ENCODE results near the gene NPY. TPM values are rescaled to one million over a fixed set of nuclear protein-coding genes. Genes with fewer than 3 reads are reported as not detected.

Gene NPY
- total RNA-seq, 1 donor: not detected

GRCh38 chr7:24271938-24272337 lies 12.1 kb upstream of the NPY start:
- H3K27me3 ChIP-seq (ENCODE audit: insufficient read depth, low read length): no peaks in the 10 kb centered on the region
- DNase-seq (ENCODE audit: insufficient read length, low spot score, missing footprints): no peak
- no peaks in the 10 kb centered on the region for H3K79me2 ChIP-seq (ENCODE audit: insufficient read depth, low read length)
- no peak overlapping the region for H3K27ac ChIP-seq (ENCODE audit: low read depth, low read length)
- no peak overlapping the region for H2AFZ ChIP-seq (ENCODE audit: low read length)
- H3K4me2 ChIP-seq (ENCODE audit: insufficient read depth, low read length): no peak overlapping the region
- H4K20me1 ChIP-seq (ENCODE audit: insufficient read depth, low read length): no peaks in the 10 kb centered on the region
- H3K9me3 ChIP-seq (ENCODE audit: low read depth, low read length): no peaks in the 10 kb centered on the region
- H3K36me3 ChIP-seq (ENCODE audit: insufficient read depth, low read length): no peaks in the 10 kb centered on the region
- no peak for TF ChIP-seq CTCF (IDR thresholded peaks at IDR 0.05; ENCODE audit: extremely low read depth, low read depth, low read length)
- no peaks in the 10 kb centered on the region for H3K4me1 ChIP-seq (ENCODE audit: insufficient read depth, low read length)
- no peak overlapping the region for H3K4me3 ChIP-seq (ENCODE audit: insufficient read depth, low read length)

- Histone ChIP-seq H3K4me3 (ENCODE audit: insufficient read depth, low read length) (no peak overlapping the region), H3K4me1 (ENCODE audit: insufficient read depth, low read length) (no peaks in the 10 kb centered on the region), H3K36me3 (ENCODE audit: insufficient read depth, low read length) (no peaks in the 10 kb centered on the region), H3K27me3 (ENCODE audit: insufficient read depth, low read length) (peaks cover 16% of the 10 kb centered on the region), H2AFZ (ENCODE audit: low read length) (no peak overlapping the region), H3K9me3 (ENCODE audit: low read depth, low read length) (no peaks in the 10 kb centered on the region), H3K4me2 (ENCODE audit: insufficient read depth, low read length) (no peak overlapping the region), H3K79me2 (ENCODE audit: insufficient read depth, low read length) (no peaks in the 10 kb centered on the region), H4K20me1 (ENCODE audit: insufficient read depth, low read length) (no peaks in the 10 kb centered on the region), H3K27ac (ENCODE audit: low read depth, low read length) (no peak overlapping the region)
- no peak for TF ChIP-seq CTCF (IDR thresholded peaks at IDR 0.05; ENCODE audit: extremely low read depth, low read depth, low read length)
- no peak for DNase-seq (ENCODE audit: insufficient read length, low spot score, missing footprints)
Measured at GRCh38 chr7:24279512-24279911, 4.5 kb upstream of the NPY start.

- no peak for DNase-seq (ENCODE audit: insufficient read length, low spot score, missing footprints)
- TF ChIP-seq CTCF (IDR thresholded peaks at IDR 0.05; ENCODE audit: extremely low read depth, low read depth, low read length): no peak
- H3K4me3 ChIP-seq (ENCODE audit: insufficient read depth, low read length): no peak overlapping the region
- no peaks in the 10 kb centered on the region for H3K36me3 ChIP-seq (ENCODE audit: insufficient read depth, low read length)
- H4K20me1 ChIP-seq (ENCODE audit: insufficient read depth, low read length): no peaks in the 10 kb centered on the region
- H3K27me3 ChIP-seq (ENCODE audit: insufficient read depth, low read length): peaks cover 37% of the 10 kb centered on the region
- no peak overlapping the region for H3K4me2 ChIP-seq (ENCODE audit: insufficient read depth, low read length)
- H3K9me3 ChIP-seq (ENCODE audit: low read depth, low read length): no peaks in the 10 kb centered on the region
- H3K27ac ChIP-seq (ENCODE audit: low read depth, low read length): no peak overlapping the region
- H3K4me1 ChIP-seq (ENCODE audit: insufficient read depth, low read length): no peaks in the 10 kb centered on the region
- H2AFZ ChIP-seq (ENCODE audit: low read length): no peak overlapping the region
- H3K79me2 ChIP-seq (ENCODE audit: insufficient read depth, low read length): no peaks in the 10 kb centered on the region
Measured at GRCh38 chr7:24283554-24283896, 465 bp upstream of the NPY start.

- H3K27me3 ChIP-seq (ENCODE audit: insufficient read depth, low read length): peaks cover 39% of the 10 kb centered on the region
- H4K20me1 ChIP-seq (ENCODE audit: insufficient read depth, low read length): no peaks in the 10 kb centered on the region
- H2AFZ ChIP-seq (ENCODE audit: low read length): no peak overlapping the region
- no peak overlapping the region for H3K4me2 ChIP-seq (ENCODE audit: insufficient read depth, low read length)
- no peaks in the 10 kb centered on the region for H3K36me3 ChIP-seq (ENCODE audit: insufficient read depth, low read length)
- no peaks in the 10 kb centered on the region for H3K79me2 ChIP-seq (ENCODE audit: insufficient read depth, low read length)
- H3K27ac ChIP-seq (ENCODE audit: low read depth, low read length): no peak overlapping the region
- peak; percentile 62 for DNase-seq (ENCODE audit: insufficient read length, low spot score, missing footprints)
- no peaks in the 10 kb centered on the region for H3K4me1 ChIP-seq (ENCODE audit: insufficient read depth, low read length)
- no peak for TF ChIP-seq CTCF (IDR thresholded peaks at IDR 0.05; ENCODE audit: extremely low read depth, low read depth, low read length)
- H3K9me3 ChIP-seq (ENCODE audit: low read depth, low read length): no peaks in the 10 kb centered on the region
- no peak overlapping the region for H3K4me3 ChIP-seq (ENCODE audit: insufficient read depth, low read length)
Measured at GRCh38 chr7:24284699-24285506, 913 bp downstream of the NPY start.
